HepG2 (cell line): ENCODE results near the gene BOD1. TPM values are rescaled to one million over a fixed set of nuclear protein-coding genes. Genes with fewer than 3 reads are reported as not detected.

Source experiments
- ATAC-seq: fragments of 200-7000 bp; cut with Tn5 transposase; 3 replicates; pipeline ENCODE4 v1.9.1; 2020; ENCODE audit warnings: mild to moderate bottlenecking, moderate library complexity
- BruUV-seq: library from RNA; stranded (reverse); fragments of 400-500 nt; replicated peaks from 2 replicates; lab custom pipeline; 2021; lab: Mats Ljungman, UMichigan
- CTCF ChIA-PET: fragments of 300-600 bp; formaldehyde crosslinking; extraction: SDS; loops from one replicate; lab custom pipeline; 2021; ENCODE audit warnings: low total read pairs, inconsistent platforms, low intra/inter-chr PET ratio; lab: Yijun Ruan, JAX
- POLR2A ChIA-PET: fragments of 350-600 bp; sonication (Branson Sonifier 250); formaldehyde crosslinking; loops from one replicate; lab custom pipeline; 2020; ENCODE audit warnings: antibody characterized with exemption, inconsistent platforms; lab: Yijun Ruan, JAX
- DNase-seq: peaks from one replicate; pipeline ENCODE4 v3.0.0-alpha.2; 2015; ENCODE audit warnings: low spot score
- FAIRE-seq: peaks from 3 replicates; lab custom pipeline; 2011; peaks lifted over from hg19 to GRCh38; lab: Jason Lieb, UNC
- H2AFZ ChIP-seq: one replicate; pipeline ENCODE4 v1.6.1; 2011; ENCODE audit warnings: low read length, inconsistent platforms
- H3K27ac ChIP-seq: fragments of 300-600 bp; 3 replicates; pipeline ENCODE4 v1.8.0; 2011; ENCODE audit warnings: mixed run types, mild to moderate bottlenecking, mixed read lengths, low read length, inconsistent platforms; ENCODE audit not compliant: insufficient read depth; ENCODE audit errors: extremely low read length
- H3K27me3 ChIP-seq, 2 experiments: fragments of 200-600 bp in 1 of 2; 2 replicates in 1 of 2; 3 replicates in 1 of 2; pipeline versions ENCODE4 v1.6.0 to v1.8.0; 2011; ENCODE audit warnings: low read length in 2 of 2, mild to moderate bottlenecking in 2 of 2, moderate library complexity in 2 of 2, inconsistent platforms in 1 of 2; ENCODE audit not compliant: insufficient read depth in 2 of 2, control insufficient read depth in 1 of 2
- H3K36me3 ChIP-seq, 2 experiments: fragments of 200-600 bp in 1 of 2; replicated peaks in 1 of 2; 2 replicates in 1 of 2; 3 replicates in 1 of 2; pipeline versions ENCODE4 v1.5.1 to v1.8.0; 2011; ENCODE audit warnings: low read length in 2 of 2, inconsistent platforms in 1 of 2; ENCODE audit not compliant: insufficient read depth in 2 of 2, control insufficient read depth in 1 of 2
- H3K4me1 ChIP-seq: 2 replicates; pipeline ENCODE4 v1.5.1; 2012; ENCODE audit warnings: low read length, inconsistent platforms; ENCODE audit not compliant: insufficient read depth
- H3K4me2 ChIP-seq: 2 replicates; pipeline ENCODE4 v1.6.0; 2011; ENCODE audit warnings: low read depth, low read length, inconsistent platforms
- H3K4me3 ChIP-seq, 3 experiments: fragments of 200-600 bp in 1 of 3; sonication (generic), shearing (Covaris generic) in 1 of 3; replicated peaks in 1 of 3; 2 replicates each; pipeline ENCODE4 v1.5.1; 2011 to 2016; ENCODE audit warnings: low read length in 3 of 3, inconsistent platforms in 2 of 3, low read depth in 2 of 3, mild to moderate bottlenecking in 2 of 3, control low read depth in 1 of 3, mixed read lengths in 1 of 3; ENCODE audit not compliant: insufficient read depth in 1 of 3
- H3K79me2 ChIP-seq: one replicate; pipeline ENCODE4 v1.6.1; 2011; ENCODE audit warnings: low read length, inconsistent platforms; ENCODE audit not compliant: insufficient read depth
- H3K9ac ChIP-seq: 2 replicates; pipeline ENCODE4 v1.6.0; 2011; ENCODE audit warnings: mild to moderate bottlenecking, low read depth, low read length, inconsistent platforms; ENCODE audit not compliant: insufficient read depth
- H3K9me3 ChIP-seq: 2 replicates; pipeline ENCODE4 v1.5.1; 2012; ENCODE audit warnings: mild to moderate bottlenecking, low read length
- H4K20me1 ChIP-seq: 2 replicates; pipeline ENCODE4 v1.6.0; 2011; ENCODE audit warnings: inconsistent platforms, mild to moderate bottlenecking, low read length, moderate library complexity; ENCODE audit not compliant: insufficient read depth
- NCOA5 ChIP-seq: sonication (generic); formaldehyde crosslinking; IDR thresholded peaks from 2 replicates; pipeline ENCODE4 v1.4.0; 2020; ENCODE audit warnings: missing genetic modification reagents
- NFE2 ChIP-seq: sonication (generic); formaldehyde crosslinking; IDR thresholded peaks from 2 replicates; pipeline ENCODE4 v1.4.0; 2020; ENCODE audit warnings: missing genetic modification reagents
- RBAK ChIP-seq: sonication (generic); formaldehyde crosslinking; IDR thresholded peaks from 2 replicates; pipeline ENCODE4 v1.5.1; 2020; ENCODE audit warnings: mild to moderate bottlenecking, missing genetic modification reagents
- ZNF232 ChIP-seq: sonication (generic); formaldehyde crosslinking; IDR thresholded peaks from 2 replicates; pipeline ENCODE4 v1.4.0; 2020; ENCODE audit warnings: missing genetic modification reagents, borderline replicate concordance
- WGBS: methylation state at CpG from one replicate; pipeline ENCODE4 v1.1.6; 2017; ENCODE audit warnings: low lambda C conversion rate; 5-methylcytosine and 5-hydroxymethylcytosine counted together
- in situ Hi-C: cut with HindIII; loops from 2 replicates; pipeline ENCODE4 v1.10.0; 2017; ENCODE audit warnings: low pct_unique_long_range_greater_than_20kb; ENCODE audit not compliant: extremely low pct_ligation_motif_present
- intact Hi-C: fragments of 100-400 bp; cut with micrococcal nuclease; formaldehyde crosslinking; loops from one replicate; pipeline ENCODE4 v1.10.0; 2022; ENCODE audit not compliant: unreplicated experiment
- polyA plus RNA-seq, 8 experiments: library from polyadenylated mRNA; depleted of rRNA in 3 of 8; stranded (reverse) in 7 of 8; unstranded in 1 of 8; fragments of >200 nt; fragmentation: Illumina TruSeq in 4 of 8; extraction: Trizol in 4 of 8; gene quantifications; 2 replicates each; pipeline versions ENCODE4 v1.2.1 to v1.2.3, GENCODE V29; 2011 to 2016; ENCODE audit warnings: low read depth in 4 of 8, missing spikeins in 1 of 8, mixed read lengths in 1 of 8; ENCODE audit not compliant: insufficient read depth in 1 of 8
- total RNA-seq, 5 experiments: library from RNA; depleted of rRNA; stranded (reverse); fragments of >200 nt; fragmentation: Illumina TruSeq; extraction: Trizol; gene quantifications; 2 replicates each; pipeline ENCODE4 v1.2.3, GENCODE V29; 2016; ENCODE audit warnings: low read depth in 1 of 5
- TF ChIP-seq, protein P1 (sequence below): sonication (generic); formaldehyde crosslinking; conservative IDR thresholded peaks from 2 replicates; pipeline ENCODE4 v1.4.0; 2020; ENCODE audit warnings: mild to moderate bottlenecking, missing genetic modification reagents, moderate library complexity
- TF ChIP-seq, protein P2 (sequence below): sonication (generic); formaldehyde crosslinking; IDR thresholded peaks from 2 replicates; pipeline ENCODE4 v1.5.1; 2020; ENCODE audit warnings: mild to moderate bottlenecking, missing genetic modification reagents, borderline replicate concordance
- TF ChIP-seq, protein P3 (sequence below): sonication (generic); formaldehyde crosslinking; IDR thresholded peaks from 2 replicates; pipeline ENCODE4 v1.4.0; 2020; ENCODE audit warnings: missing genetic modification reagents, mild to moderate bottlenecking, borderline replicate concordance

BOD1 gene
- total and polyA plus RNA-seq, 2 of the 13 experiments (the other 11 are each of a cell fraction or from before 2014, with no cell fraction given) = 81.5 to 103 TPM

DNA sequence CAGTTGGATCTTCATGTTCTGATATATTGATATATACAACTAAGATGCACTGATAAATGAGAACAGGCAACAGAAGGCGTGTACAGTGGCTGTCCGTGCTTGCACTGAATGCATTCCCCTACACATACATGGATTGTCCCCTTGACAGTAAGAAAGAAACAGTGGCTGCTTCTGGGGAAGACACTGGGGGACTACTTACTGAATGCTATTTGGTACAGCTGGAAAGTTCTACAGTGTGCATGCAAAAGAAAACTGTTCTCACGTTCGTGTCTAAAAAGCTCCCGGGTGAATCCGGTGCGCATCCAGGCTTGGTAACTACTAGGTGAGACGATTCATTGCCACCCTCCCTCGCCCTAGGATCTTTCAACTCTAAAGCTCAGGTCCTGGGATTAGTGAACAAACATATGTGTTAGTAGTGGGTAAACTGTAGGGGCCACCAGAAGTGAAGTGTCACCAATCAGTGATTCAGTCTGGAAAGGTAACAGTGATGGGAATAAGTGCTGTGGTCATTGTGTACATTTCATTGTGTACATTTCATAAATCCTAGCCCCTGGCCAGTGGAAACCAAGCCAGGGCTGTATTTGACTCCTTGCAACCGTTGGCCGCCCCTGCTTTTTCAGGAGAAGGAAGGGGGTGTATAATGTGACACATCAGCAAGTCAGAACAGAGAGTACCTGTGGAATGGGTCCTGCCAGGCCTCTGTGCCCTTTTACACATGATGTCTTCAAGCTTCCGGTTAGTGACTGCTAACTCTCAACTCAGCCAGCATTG, 46.3 kb upstream of the BOD1 start (continued):
- TF ChIP-seq, protein P1, sequence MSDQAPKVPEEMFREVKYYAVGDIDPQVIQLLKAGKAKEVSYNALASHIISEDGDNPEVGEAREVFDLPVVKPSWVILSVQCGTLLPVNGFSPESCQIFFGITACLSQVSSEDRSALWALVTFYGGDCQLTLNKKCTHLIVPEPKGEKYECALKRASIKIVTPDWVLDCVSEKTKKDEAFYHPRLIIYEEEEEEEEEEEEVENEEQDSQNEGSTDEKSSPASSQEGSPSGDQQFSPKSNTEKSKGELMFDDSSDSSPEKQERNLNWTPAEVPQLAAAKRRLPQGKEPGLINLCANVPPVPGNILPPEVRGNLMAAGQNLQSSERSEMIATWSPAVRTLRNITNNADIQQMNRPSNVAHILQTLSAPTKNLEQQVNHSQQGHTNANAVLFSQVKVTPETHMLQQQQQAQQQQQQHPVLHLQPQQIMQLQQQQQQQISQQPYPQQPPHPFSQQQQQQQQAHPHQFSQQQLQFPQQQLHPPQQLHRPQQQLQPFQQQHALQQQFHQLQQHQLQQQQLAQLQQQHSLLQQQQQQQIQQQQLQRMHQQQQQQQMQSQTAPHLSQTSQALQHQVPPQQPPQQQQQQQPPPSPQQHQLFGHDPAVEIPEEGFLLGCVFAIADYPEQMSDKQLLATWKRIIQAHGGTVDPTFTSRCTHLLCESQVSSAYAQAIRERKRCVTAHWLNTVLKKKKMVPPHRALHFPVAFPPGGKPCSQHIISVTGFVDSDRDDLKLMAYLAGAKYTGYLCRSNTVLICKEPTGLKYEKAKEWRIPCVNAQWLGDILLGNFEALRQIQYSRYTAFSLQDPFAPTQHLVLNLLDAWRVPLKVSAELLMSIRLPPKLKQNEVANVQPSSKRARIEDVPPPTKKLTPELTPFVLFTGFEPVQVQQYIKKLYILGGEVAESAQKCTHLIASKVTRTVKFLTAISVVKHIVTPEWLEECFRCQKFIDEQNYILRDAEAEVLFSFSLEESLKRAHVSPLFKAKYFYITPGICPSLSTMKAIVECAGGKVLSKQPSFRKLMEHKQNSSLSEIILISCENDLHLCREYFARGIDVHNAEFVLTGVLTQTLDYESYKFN = 0 out of 2 replicates have a peak, but pooled peaks have one; percentile 18

DNA sequence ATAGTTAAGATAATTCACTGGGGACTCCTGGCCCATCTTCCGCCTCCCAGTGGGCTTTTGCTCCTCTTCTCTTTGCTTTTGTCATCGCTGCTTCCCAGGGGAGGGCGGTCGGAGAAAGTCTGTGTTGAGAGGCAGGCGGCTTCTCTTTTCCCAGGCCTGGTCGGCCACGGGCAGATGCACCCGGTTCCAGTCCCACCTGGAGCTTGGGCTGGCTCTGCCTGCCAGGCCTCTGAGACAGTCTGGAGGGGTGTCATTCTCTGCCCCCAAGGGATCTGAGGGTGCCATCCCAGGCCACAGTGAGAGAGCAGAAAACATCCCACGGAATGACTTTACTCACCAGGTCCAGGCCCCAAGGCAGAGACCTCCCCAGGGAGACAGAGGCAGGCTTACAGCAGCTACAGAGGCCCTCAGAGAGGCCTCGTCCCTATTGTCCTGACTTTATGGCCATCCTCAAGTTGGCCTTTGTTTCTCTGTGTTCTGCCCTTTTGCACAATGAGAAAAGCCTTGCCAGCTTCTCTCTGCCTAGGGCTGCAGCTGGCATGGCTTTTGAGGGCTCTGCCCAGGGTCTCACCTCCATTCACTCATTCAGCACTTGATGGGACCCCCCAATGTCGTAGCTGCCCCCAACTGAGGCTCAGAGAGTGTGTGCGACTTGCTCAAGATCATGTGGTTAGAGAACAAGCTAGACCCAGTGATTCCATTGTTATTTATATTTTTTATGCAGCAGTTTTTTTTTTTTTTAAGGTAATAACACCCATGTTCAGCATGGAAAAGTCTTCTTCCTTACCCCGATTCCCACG, 44.2 kb upstream of the BOD1 start:
- FAIRE-seq (no peak), DNase-seq (no peak), ATAC-seq (no peak; the same call in 2 of the 3 replicates)
- no peak overlapping the region for H3K27ac ChIP-seq
- 46% methylated on average over 13 of the region's 14 CpGs for whole genome bisulfite sequencing
- H3K4me3 ChIP-seq = peak overlapping the region in 1 of 3 experiments; percentile 3; a peak in 1 of 6 replicates
- H3K9me3 ChIP-seq = no peaks in the 10 kb centered on the region
- no TSS peak for BruUV-seq
- peaks cover 33% of the 10 kb centered on the region for H3K4me1 ChIP-seq
- intact Hi-C loops (no loop called here), in situ Hi-C loops (no loop called here)
- peak overlapping the region; percentile 69 for H2AFZ ChIP-seq
- no peak overlapping the region for H3K4me2 ChIP-seq
- no peak overlapping the region for H3K9ac ChIP-seq
- POLR2A ChIA-PET = no interaction called here
- CTCF ChIA-PET = no interaction called here
- H3K36me3 ChIP-seq = no peaks in the 10 kb centered on the region
- no peaks in the 10 kb centered on the region for H3K79me2 ChIP-seq
- peaks cover 0 to 4% of the 10 kb centered on the region in 2 experiments; a peak in 1 of 5 replicates for H3K27me3 ChIP-seq
- H4K20me1 ChIP-seq = no peaks in the 10 kb centered on the region
- TF ChIP-seq, protein P2, sequence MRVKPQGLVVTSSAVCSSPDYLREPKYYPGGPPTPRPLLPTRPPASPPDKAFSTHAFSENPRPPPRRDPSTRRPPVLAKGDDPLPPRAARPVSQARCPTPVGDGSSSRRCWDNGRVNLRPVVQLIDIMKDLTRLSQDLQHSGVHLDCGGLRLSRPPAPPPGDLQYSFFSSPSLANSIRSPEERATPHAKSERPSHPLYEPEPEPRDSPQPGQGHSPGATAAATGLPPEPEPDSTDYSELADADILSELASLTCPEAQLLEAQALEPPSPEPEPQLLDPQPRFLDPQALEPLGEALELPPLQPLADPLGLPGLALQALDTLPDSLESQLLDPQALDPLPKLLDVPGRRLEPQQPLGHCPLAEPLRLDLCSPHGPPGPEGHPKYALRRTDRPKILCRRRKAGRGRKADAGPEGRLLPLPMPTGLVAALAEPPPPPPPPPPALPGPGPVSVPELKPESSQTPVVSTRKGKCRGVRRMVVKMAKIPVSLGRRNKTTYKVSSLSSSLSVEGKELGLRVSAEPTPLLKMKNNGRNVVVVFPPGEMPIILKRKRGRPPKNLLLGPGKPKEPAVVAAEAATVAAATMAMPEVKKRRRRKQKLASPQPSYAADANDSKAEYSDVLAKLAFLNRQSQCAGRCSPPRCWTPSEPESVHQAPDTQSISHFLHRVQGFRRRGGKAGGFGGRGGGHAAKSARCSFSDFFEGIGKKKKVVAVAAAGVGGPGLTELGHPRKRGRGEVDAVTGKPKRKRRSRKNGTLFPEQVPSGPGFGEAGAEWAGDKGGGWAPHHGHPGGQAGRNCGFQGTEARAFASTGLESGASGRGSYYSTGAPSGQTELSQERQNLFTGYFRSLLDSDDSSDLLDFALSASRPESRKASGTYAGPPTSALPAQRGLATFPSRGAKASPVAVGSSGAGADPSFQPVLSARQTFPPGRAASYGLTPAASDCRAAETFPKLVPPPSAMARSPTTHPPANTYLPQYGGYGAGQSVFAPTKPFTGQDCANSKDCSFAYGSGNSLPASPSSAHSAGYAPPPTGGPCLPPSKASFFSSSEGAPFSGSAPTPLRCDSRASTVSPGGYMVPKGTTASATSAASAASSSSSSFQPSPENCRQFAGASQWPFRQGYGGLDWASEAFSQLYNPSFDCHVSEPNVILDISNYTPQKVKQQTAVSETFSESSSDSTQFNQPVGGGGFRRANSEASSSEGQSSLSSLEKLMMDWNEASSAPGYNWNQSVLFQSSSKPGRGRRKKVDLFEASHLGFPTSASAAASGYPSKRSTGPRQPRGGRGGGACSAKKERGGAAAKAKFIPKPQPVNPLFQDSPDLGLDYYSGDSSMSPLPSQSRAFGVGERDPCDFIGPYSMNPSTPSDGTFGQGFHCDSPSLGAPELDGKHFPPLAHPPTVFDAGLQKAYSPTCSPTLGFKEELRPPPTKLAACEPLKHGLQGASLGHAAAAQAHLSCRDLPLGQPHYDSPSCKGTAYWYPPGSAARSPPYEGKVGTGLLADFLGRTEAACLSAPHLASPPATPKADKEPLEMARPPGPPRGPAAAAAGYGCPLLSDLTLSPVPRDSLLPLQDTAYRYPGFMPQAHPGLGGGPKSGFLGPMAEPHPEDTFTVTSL (CRISPR knock-in tag) = no peak
- TF ChIP-seq NCOA5 (CRISPR knock-in tag) (no peak), RBAK (CRISPR knock-in tag) (no peak), NFE2 (CRISPR knock-in tag) (no peak), ZNF232 (CRISPR knock-in tag) (no peak)
- TF ChIP-seq, protein P3, sequence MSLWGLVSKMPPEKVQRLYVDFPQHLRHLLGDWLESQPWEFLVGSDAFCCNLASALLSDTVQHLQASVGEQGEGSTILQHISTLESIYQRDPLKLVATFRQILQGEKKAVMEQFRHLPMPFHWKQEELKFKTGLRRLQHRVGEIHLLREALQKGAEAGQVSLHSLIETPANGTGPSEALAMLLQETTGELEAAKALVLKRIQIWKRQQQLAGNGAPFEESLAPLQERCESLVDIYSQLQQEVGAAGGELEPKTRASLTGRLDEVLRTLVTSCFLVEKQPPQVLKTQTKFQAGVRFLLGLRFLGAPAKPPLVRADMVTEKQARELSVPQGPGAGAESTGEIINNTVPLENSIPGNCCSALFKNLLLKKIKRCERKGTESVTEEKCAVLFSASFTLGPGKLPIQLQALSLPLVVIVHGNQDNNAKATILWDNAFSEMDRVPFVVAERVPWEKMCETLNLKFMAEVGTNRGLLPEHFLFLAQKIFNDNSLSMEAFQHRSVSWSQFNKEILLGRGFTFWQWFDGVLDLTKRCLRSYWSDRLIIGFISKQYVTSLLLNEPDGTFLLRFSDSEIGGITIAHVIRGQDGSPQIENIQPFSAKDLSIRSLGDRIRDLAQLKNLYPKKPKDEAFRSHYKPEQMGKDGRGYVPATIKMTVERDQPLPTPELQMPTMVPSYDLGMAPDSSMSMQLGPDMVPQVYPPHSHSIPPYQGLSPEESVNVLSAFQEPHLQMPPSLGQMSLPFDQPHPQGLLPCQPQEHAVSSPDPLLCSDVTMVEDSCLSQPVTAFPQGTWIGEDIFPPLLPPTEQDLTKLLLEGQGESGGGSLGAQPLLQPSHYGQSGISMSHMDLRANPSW = no peak
